ENCODE results near the gene KIZ. TPM values are rescaled to one million over a fixed set of nuclear protein-coding genes. Genes with fewer than 3 reads are reported as not detected.

KIZ gene
- total RNA-seq, 1 experiment from 2014 or later, result 43.6 TPM

DNA sequence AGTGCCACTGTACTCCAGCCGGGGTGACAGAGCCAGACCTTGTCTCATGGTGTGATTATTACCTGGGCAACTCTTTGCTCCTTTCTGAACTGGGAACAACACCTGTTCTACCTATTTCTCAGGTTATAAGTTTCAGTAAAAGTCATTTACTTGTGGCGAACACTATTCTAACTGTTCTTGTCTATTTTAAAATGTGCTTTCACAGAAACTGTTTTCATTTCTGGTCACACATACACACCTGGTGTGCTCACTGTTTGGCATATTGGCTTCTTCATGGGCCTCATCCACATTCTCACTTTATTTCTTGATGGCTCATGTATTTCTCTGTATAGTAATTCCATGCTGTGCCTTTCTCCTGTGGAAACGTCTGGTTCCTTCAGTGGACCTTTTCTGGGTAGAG is 146.8 kb downstream of the KIZ start:
- DNase-seq (ENCODE audit: low spot score) (no peak), ATAC-seq (no peak)
- Mint-ChIP-seq H3K27ac (no peak overlapping the region), H3K4me1 (no peaks in the 10 kb centered on the region), H3K36me3 (no peaks in the 10 kb centered on the region), H3K27me3 (ENCODE audit: low read depth) (no peaks in the 10 kb centered on the region; the same call in 1 of the 2 replicates), H3K4me3 (no peak overlapping the region), H3K9me3 (peaks cover 3% of the 10 kb centered on the region)
- POLR2A ChIA-PET, result no interaction called here
- CTCF ChIA-PET, result no interaction called here
- TF ChIP-seq, protein P1, sequence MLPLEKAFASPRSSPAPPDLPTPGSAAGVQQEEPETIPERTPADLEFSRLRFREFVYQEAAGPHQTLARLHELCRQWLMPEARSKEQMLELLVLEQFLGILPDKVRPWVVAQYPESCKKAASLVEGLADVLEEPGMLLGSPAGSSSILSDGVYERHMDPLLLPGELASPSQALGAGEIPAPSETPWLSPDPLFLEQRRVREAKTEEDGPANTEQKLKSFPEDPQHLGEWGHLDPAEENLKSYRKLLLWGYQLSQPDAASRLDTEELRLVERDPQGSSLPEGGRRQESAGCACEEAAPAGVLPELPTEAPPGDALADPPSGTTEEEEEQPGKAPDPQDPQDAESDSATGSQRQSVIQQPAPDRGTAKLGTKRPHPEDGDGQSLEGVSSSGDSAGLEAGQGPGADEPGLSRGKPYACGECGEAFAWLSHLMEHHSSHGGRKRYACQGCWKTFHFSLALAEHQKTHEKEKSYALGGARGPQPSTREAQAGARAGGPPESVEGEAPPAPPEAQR (CRISPR knock-in tag; IDR thresholded peaks at IDR 0.05), result no peak
- no peak for TF ChIP-seq NR2C2 (CRISPR knock-in tag; IDR thresholded peaks at IDR 0.05)
- TF ChIP-seq, protein P2, sequence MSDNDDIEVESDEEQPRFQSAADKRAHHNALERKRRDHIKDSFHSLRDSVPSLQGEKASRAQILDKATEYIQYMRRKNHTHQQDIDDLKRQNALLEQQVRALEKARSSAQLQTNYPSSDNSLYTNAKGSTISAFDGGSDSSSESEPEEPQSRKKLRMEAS (CRISPR knock-in tag; IDR thresholded peaks at IDR 0.05), result no peak
- TF ChIP-seq, protein P3, sequence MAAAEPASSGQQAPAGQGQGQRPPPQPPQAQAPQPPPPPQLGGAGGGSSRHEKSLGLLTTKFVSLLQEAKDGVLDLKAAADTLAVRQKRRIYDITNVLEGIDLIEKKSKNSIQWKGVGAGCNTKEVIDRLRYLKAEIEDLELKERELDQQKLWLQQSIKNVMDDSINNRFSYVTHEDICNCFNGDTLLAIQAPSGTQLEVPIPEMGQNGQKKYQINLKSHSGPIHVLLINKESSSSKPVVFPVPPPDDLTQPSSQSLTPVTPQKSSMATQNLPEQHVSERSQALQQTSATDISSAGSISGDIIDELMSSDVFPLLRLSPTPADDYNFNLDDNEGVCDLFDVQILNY (CRISPR knock-in tag; IDR thresholded peaks at IDR 0.05), result no peak
- TF ChIP-seq ZNF219 (CRISPR knock-in tag; IDR thresholded peaks at IDR 0.05; ENCODE audit: borderline replicate concordance), result no peak
- no peak for TF ChIP-seq IRF2 (CRISPR knock-in tag; IDR thresholded peaks at IDR 0.05; ENCODE audit: borderline replicate concordance, low read depth)
- TF ChIP-seq, protein P4, sequence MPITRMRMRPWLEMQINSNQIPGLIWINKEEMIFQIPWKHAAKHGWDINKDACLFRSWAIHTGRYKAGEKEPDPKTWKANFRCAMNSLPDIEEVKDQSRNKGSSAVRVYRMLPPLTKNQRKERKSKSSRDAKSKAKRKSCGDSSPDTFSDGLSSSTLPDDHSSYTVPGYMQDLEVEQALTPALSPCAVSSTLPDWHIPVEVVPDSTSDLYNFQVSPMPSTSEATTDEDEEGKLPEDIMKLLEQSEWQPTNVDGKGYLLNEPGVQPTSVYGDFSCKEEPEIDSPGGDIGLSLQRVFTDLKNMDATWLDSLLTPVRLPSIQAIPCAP (CRISPR knock-in tag; IDR thresholded peaks at IDR 0.05), result no peak
- no peak for TF ChIP-seq ZMAT4 (CRISPR knock-in tag; IDR thresholded peaks at IDR 0.05)
- TF ChIP-seq, protein P5, sequence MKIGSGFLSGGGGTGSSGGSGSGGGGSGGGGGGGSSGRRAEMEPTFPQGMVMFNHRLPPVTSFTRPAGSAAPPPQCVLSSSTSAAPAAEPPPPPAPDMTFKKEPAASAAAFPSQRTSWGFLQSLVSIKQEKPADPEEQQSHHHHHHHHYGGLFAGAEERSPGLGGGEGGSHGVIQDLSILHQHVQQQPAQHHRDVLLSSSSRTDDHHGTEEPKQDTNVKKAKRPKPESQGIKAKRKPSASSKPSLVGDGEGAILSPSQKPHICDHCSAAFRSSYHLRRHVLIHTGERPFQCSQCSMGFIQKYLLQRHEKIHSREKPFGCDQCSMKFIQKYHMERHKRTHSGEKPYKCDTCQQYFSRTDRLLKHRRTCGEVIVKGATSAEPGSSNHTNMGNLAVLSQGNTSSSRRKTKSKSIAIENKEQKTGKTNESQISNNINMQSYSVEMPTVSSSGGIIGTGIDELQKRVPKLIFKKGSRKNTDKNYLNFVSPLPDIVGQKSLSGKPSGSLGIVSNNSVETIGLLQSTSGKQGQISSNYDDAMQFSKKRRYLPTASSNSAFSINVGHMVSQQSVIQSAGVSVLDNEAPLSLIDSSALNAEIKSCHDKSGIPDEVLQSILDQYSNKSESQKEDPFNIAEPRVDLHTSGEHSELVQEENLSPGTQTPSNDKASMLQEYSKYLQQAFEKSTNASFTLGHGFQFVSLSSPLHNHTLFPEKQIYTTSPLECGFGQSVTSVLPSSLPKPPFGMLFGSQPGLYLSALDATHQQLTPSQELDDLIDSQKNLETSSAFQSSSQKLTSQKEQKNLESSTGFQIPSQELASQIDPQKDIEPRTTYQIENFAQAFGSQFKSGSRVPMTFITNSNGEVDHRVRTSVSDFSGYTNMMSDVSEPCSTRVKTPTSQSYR (CRISPR knock-in tag; IDR thresholded peaks at IDR 0.05), result no peak
- TF ChIP-seq AFF4 (CRISPR knock-in tag; IDR thresholded peaks at IDR 0.05; ENCODE audit: borderline replicate concordance), result no peak
- TF ChIP-seq SP1 (CRISPR knock-in tag; conservative IDR thresholded peaks at IDR 0.05), result no peak

DNA sequence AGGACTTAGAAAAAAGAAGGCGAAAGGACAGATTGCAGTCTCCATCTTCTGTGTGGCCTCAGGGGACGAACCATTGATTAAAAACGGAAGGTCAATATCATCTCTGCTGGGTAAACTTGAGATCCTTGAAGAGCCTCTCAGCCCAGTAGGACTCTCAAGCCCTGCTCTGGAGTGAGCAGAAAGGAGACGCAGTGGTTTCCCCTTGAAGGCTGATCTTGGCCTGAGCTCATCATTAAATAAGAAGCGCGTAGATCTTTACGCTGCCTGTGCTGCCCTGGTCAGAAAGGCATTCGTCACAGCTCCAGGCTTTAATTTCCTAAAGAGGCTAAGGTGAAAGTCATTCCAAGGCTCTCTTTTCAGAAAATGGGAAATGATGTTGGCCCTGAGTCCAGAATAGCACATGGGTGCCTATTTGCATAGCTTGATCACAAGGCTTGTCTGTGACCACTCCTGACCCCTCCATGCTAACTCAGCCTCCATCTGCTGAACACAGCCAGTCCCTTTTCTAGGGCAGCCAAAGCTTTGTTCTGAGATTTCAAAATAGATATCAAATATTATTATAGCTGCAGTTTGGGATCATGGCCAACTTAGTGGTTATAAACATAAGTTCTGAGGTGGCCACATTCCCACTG is 148.0 kb downstream of the KIZ start:
- DNase-seq (ENCODE audit: low spot score) (no peak), ATAC-seq (no peak)
- POLR2A ChIA-PET, result no interaction called here
- Mint-ChIP-seq H3K27ac (no peak overlapping the region), H3K36me3 (no peaks in the 10 kb centered on the region), H3K9me3 (no peaks in the 10 kb centered on the region), H3K4me3 (no peak overlapping the region), H3K4me1 (no peaks in the 10 kb centered on the region), H3K27me3 (ENCODE audit: low read depth) (no peaks in the 10 kb centered on the region; the same call in 1 of the 2 replicates)
- CTCF ChIA-PET, result interaction anchor here (0.5 kb wide), 1 partner anchor 32 kb away, joined by 3 read pairs; no protein-coding TSS in a partner anchor
- TF ChIP-seq, protein P6, sequence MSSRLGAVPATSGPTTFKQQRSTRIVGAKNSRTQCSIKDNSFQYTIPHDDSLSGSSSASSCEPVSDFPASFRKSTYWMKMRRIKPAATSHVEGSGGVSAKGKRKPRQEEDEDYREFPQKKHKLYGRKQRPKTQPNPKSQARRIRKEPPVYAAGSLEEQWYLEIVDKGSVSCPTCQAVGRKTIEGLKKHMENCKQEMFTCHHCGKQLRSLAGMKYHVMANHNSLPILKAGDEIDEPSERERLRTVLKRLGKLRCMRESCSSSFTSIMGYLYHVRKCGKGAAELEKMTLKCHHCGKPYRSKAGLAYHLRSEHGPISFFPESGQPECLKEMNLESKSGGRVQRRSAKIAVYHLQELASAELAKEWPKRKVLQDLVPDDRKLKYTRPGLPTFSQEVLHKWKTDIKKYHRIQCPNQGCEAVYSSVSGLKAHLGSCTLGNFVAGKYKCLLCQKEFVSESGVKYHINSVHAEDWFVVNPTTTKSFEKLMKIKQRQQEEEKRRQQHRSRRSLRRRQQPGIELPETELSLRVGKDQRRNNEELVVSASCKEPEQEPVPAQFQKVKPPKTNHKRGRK (CRISPR knock-in tag; IDR thresholded peaks at IDR 0.05; ENCODE audit: borderline replicate concordance), result no peak
- TF ChIP-seq, protein P3 (CRISPR knock-in tag; IDR thresholded peaks at IDR 0.05), result no peak
- TF ChIP-seq RORB (CRISPR knock-in tag; IDR thresholded peaks at IDR 0.05) (no peak), TEAD1 (CRISPR knock-in tag; IDR thresholded peaks at IDR 0.05) (no peak), GRHL2 (CRISPR knock-in tag; IDR thresholded peaks at IDR 0.05; ENCODE audit: insufficient replicate concordance, severe bottlenecking) (no peak), CBFB (CRISPR knock-in tag; IDR thresholded peaks at IDR 0.05; ENCODE audit: low read depth) (no peak), E2F4 (CRISPR knock-in tag; IDR thresholded peaks at IDR 0.05; ENCODE audit: borderline replicate concordance, low read depth) (no peak)
- TF ChIP-seq, protein P1 (CRISPR knock-in tag; IDR thresholded peaks at IDR 0.05), result no peak
